ENCODE results near the gene NR5A1.

The NR5A1 gene

GRCh38 chr9:124505901-124506346, 1.3 kb downstream of the NR5A1 start:
- no peak for ATAC-seq
- no peak for TF ChIP-seq ZC3H10 (CRISPR knock-in tag; IDR thresholded peaks at IDR 0.05)
- no peak for TF ChIP-seq PATZ1 (CRISPR knock-in tag; IDR thresholded peaks at IDR 0.05; ENCODE audit: borderline replicate concordance)
- TF ChIP-seq POU6F1 (CRISPR knock-in tag; IDR thresholded peaks at IDR 0.05; ENCODE audit: borderline replicate concordance, low read depth) = no peak
- no peak for TF ChIP-seq PPARA (CRISPR knock-in tag; IDR thresholded peaks at IDR 0.05; ENCODE audit: borderline replicate concordance)
- no peak for TF ChIP-seq BACH2 (CRISPR knock-in tag; IDR thresholded peaks at IDR 0.05; ENCODE audit: borderline replicate concordance)

GRCh38 chr9:124505006-124505900, 1.9 kb downstream of the NR5A1 start:
- TF ChIP-seq TSHZ2 (CRISPR knock-in tag; IDR thresholded peaks at IDR 0.05) (no peak), ZNF8 (CRISPR knock-in tag; IDR thresholded peaks at IDR 0.05) (no peak), ZFP30 (CRISPR knock-in tag; IDR thresholded peaks at IDR 0.05) (no peak), TCF4 (CRISPR knock-in tag; IDR thresholded peaks at IDR 0.05; ENCODE audit: borderline replicate concordance) (no peak), OSR1 (CRISPR knock-in tag; IDR thresholded peaks at IDR 0.05) (no peak), GLIS3 (CRISPR knock-in tag; IDR thresholded peaks at IDR 0.05) (no peak), ZC3H10 (CRISPR knock-in tag; IDR thresholded peaks at IDR 0.05) (no peak), ISL1 (CRISPR knock-in tag; IDR thresholded peaks at IDR 0.05) (no peak), CREB5 (CRISPR knock-in tag; IDR thresholded peaks at IDR 0.05; ENCODE audit: low read depth) (no peak), ZNF565 (CRISPR knock-in tag; conservative IDR thresholded peaks at IDR 0.05; ENCODE audit: low read depth) (no peak), PPARA (CRISPR knock-in tag; IDR thresholded peaks at IDR 0.05; ENCODE audit: borderline replicate concordance) (no peak), SNAI2 (CRISPR knock-in tag; IDR thresholded peaks at IDR 0.05) (no peak), POU6F1 (CRISPR knock-in tag; IDR thresholded peaks at IDR 0.05; ENCODE audit: borderline replicate concordance, low read depth) (no peak), CSDC2 (CRISPR knock-in tag; IDR thresholded peaks at IDR 0.05) (no peak)
- ATAC-seq = no peak

GRCh38 chr9:124504530-124505005, 2.6 kb downstream of the NR5A1 start:
- TF ChIP-seq PPARA (CRISPR knock-in tag; IDR thresholded peaks at IDR 0.05; ENCODE audit: borderline replicate concordance) (no peak), ZC3H10 (CRISPR knock-in tag; IDR thresholded peaks at IDR 0.05) (no peak), ZFP3 (CRISPR knock-in tag; IDR thresholded peaks at IDR 0.05) (no peak), BACH2 (CRISPR knock-in tag; IDR thresholded peaks at IDR 0.05; ENCODE audit: borderline replicate concordance) (no peak), TCF4 (CRISPR knock-in tag; IDR thresholded peaks at IDR 0.05; ENCODE audit: borderline replicate concordance) (no peak), ESRRG (CRISPR knock-in tag; IDR thresholded peaks at IDR 0.05) (no peak)
- ATAC-seq = no peak
